HG03025 (cell line): ENCODE measurements around the gene ABCB9.

Experiments used
- ATAC-seq: cut with Tn5 transposase; IDR thresholded peaks from one replicate; pipeline ENCODE4 v1.9.1; 2021; ENCODE audit warnings: mild to moderate bottlenecking, moderate library complexity; ENCODE audit not compliant: unreplicated experiment, low FRiP score

ABCB9 gene

DNA sequence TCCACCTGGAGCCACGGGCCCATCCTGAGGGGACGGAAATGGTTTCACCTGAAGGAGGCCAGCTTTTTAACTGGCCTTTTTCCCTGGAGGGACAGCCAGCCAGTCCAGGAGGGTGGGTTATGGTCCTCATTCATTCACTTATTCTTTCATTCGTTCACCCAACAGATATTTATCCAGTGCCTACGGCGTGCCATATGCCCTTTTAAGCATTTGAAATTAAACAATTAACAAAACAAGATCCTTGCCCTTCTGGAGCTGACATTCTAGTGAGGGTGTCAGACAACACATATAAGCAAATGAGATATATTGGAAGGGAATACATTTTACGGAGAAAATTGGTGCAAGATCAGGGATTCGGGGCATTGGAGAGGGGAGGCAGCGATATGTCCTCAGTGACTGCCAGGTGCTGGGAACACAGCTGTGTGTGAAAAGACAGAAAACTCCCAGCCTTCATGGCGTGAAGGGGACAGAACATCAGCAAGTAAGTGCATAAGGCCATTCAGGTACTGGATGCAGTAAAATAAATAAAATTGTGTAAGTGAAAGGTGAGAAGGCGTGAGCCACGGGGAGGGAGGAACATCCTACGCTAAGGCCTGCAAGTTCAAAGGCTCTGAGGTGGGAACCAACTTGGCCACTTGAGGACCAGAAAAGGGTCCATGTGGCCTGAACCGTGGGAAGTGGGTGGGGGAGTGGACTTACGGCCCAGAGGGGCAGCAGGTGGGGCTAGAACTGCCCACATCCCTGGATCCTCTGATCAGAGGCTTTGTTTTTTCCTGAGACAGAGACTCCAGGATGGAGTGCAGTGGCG lies 684 bp upstream of the ABCB9 start:
- ATAC-seq: no peak

DNA sequence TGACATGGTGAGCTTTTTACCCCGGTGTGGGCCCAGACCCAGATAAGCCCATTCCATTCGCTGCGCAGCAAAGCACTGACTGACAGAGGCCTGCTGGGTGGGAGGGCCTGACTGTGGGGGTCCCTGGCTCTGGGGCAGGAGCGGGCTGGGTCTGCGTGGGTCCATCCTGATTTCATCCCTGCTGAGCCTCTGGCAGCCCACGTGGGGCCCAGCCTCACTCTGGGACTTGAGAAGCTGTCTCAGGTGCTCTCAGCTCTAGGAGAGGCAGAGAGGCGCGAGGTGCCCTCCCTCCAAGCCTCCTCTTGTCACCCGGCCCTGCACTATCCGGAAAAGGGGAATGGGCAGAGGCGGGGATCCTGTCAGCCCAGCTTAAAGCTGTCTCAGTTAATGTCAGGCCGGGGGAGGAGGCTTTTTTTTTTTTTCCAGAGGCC lies 927 bp downstream of the ABCB9 start:
- ATAC-seq: no peak

- no peak for ATAC-seq
Measured at GRCh38 chr12:122964439-122965257, 1.6 kb downstream of the ABCB9 start.

DNA sequence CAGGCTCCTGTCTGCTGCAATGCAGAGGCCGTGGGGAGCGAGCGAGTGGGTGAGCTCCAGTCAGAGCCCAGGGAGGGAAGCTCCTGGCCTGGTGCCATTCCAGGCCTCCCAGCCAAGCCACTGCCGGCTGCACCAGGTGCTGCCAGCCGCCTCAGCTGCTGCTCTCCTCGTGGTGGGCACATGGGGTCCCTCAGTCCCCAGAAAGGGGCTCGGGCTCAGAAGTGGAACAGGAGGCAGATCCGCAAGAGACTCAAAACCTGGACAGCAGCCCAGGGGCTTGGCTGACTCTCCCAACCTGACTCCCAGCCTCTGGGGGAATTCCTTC lies 2.4 kb downstream of the ABCB9 start:
- ATAC-seq: no peak

- no peak for ATAC-seq
Measured at GRCh38 chr12:122961531-122962329, 4.5 kb downstream of the ABCB9 start.

DNA sequence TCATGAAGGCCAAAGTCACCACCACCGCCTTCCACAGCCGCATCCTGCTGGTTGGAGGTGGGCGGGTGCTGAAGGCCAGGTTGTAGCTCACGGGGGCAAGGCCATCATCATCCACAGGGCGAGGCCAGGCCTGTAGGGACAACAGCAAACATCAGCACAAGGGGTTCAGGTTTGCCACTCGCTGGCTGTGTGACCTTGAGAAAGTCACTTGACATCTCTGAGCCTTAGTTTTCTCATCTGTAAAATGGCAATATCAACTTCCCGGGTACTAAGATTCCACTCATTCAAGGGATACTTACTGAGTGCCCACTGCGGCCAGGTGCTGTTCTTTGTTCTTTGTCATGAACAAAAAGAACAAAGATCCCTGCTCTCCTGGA lies 6.1 kb downstream of the ABCB9 start:
- ATAC-seq: no peak

- no peak for ATAC-seq
Measured at GRCh38 chr12:122959566-122960192, 6.6 kb downstream of the ABCB9 start.

DNA sequence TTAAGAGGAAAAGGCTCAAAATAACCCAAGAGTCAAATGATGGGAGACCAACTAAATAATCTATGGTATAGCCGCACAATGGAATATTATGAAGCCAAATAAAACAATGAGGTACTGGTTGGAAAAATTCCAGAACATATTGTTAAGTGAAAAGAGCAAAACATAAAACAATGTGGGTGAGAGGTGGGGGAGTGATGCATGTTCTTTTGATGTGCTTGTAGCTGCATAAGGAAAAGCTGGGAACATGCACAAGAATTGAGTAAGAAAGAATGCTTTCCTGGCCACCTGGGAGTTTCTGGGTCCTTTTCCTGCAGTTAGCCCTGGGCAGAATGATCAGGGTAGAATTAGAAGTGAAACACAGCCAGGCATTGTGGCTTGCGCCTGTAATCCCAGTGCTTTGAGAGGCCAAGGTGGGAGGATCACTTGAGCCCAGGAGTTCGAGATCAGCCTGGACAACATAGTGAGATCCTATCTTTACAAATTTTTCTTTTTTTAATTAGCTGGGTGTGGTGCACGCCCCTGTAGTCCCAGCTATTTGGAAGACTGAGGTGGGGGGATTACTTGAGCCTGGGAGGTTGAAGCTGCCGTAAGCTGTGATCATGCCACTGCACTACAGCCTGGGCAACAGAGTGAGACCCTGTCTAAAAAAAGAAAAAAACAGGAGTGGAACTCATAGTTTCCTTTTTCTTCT lies 7.9 kb downstream of the ABCB9 start:
- no peak for ATAC-seq

GRCh38 chr12:122956035-122956434 lies 10.2 kb downstream of the ABCB9 start:
- no peak for ATAC-seq

- no peak for ATAC-seq
Measured at GRCh38 chr12:122955156-122955555, 11.1 kb downstream of the ABCB9 start.

- ATAC-seq: no peak
Measured at GRCh38 chr12:122951979-122952892, 14.0 kb downstream of the ABCB9 start.

DNA sequence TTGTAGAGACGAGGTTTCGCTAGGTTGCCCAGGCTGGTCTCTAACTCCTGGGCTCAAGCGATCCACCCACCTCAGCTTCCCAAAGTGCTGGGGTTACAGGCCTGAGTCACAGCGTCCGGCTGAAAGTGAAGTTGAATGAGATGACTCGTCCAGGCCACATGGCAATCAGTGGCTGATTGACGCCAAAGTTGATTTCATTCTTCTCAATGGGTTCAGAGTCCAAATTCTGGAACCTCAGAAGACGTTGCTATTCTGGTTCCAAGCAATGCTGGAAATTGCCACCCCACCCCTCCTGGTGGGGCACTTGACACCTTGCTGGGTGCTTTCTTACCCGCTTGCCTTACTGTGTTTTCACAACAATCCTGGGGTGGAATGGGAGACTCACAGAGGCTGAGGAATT lies 14.9 kb downstream of the ABCB9 start:
- no peak for ATAC-seq

DNA sequence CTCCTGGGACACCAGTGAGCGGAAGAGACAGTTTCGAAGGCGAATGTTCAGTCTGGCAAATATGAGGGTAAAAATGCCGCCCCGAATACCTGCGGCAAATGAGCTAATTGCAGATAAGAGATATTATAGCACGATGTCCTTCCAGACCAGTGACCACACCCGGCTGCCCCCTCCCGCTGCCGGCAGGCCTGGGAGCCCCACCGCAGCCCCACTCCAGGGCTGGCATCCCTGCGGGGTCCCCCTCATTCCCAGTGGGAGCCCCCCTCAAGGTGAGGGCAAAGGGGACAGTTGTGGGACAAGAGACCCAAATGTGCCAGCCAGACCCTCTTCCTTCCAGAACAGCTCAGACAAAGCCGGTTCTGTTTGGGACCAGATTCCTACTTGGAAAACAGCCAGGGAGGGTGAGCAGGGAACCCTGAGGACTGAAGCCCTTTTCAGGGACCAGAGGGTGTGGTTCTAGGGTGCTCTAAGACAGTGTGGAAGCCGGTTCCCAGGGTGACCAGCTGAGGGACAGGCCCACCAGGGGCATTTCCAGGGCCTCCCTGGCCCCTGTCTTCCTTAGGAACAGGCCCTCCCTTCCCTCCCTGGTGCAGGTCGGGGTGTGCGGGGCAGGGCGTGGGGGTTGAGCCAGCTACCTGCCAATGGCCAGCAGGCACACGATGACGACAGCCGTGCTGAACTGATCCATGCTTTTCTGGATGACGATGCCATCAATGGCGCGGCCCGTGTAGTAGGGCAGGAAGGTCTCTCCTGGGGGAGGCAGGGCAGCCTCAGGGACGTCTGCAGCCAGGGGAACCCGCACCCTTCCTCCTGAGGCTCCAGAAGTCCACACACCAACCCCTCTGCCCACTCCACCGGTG lies 16.2 kb downstream of the ABCB9 start:
- no peak for ATAC-seq

DNA sequence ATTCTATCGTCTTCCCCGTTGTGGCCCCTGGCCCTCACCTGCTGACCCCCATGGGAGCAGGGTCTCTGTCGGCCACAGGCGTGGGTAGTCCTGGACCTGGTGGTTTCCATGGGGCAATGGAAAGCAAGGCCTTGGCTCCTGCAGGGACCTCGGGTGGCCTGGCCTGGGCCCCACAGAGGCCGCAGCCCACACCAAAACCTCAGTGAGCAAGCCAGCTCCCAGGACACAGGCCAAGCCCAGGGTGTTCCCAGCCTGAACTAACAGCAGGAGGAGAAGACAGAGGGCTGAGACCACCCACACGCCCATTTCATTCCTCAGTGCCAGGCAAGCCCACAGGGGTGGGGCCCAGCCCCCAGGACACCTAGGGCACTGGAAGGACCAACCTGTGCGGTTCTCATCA lies 16.9 kb downstream of the ABCB9 start:
- ATAC-seq: no peak

GRCh38 chr12:122948605-122949004 lies 17.7 kb downstream of the ABCB9 start:
- no peak for ATAC-seq

GRCh38 chr12:122947352-122947792 lies 18.9 kb downstream of the ABCB9 start:
- no peak for ATAC-seq

DNA sequence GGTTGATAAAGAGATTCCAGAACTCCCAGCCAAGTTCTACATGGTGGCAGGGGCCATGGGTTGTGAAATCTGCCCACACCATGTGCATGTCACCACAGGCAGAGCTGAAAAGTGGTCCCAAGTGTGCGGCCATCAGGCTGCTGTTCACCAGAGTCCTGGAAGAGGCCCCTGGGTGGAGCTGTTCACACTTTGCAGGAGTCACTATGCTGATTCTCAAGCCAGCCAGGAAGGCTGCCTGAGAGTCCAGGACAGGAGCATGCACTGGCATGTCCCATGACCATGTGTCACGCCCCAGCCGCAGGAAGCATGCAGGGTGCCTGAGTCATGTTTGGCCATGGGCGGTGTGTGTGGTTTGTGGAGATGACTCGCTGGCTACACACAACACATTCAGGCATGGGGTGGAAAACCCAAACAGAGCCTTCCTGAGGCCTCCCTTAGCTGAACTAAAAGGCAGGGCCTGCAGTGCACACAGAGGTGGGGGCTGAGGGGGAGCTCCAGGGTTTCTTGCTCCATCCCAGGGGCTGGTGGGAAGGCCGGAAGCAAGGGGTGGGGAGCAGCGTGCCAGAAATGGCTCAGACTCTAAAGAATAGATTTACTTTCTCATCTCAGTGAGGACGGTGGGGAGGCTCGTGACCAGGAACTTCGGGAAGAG lies 19.4 kb downstream of the ABCB9 start:
- ATAC-seq: no peak
